Measurements from ENCODE around the gene SNAI1. TPM values are rescaled to one million over a fixed set of nuclear protein-coding genes. Genes with fewer than 3 reads are reported as not detected.
A peak's percentile ranks its signal among the peaks of the same experiment; 100 is the strongest.

The SNAI1 gene
- total RNA-seq, result 1 to 10 TPM in 1 of 2 donors, under 1 TPM in 1; 0.78 to 3.3 TPM

- intact Hi-C loops (cut with DNase I), result loop anchor here (5.0 kb wide), 1 partner anchor 85 kb away; no protein-coding TSS in a partner anchor
- ATAC-seq (peak; percentile 95), DNase-seq (peak; percentile 78 to 86 (median 86))
- Histone ChIP-seq H3K9me3 (no peaks in the 10 kb centered on the region), H3K4me3 (no peak within 1 kb of the TSS), H3K4me1 (peaks cover 21% of the 10 kb centered on the region), H3K27ac (peak within 1 kb of the TSS in 2 of 4 donors; percentile 9 to 12), H3K36me3 (replicated peaks in 1 of 2; ENCODE audit: insufficient read depth in 1 of 2, low read depth in 2 of 2) (no peaks in the 10 kb centered on the region), H3K27me3 (no peaks in the 10 kb centered on the region)
- WGBS, 2 donors, result 3 to 18% methylated on average over 3 to 84 of the region's 90 CpGs
- peak in 2 of 3 donors; percentile 87 to 91 for TF ChIP-seq POLR2A (IDR thresholded peaks at IDR 0.05)
- TF ChIP-seq, protein P1, sequence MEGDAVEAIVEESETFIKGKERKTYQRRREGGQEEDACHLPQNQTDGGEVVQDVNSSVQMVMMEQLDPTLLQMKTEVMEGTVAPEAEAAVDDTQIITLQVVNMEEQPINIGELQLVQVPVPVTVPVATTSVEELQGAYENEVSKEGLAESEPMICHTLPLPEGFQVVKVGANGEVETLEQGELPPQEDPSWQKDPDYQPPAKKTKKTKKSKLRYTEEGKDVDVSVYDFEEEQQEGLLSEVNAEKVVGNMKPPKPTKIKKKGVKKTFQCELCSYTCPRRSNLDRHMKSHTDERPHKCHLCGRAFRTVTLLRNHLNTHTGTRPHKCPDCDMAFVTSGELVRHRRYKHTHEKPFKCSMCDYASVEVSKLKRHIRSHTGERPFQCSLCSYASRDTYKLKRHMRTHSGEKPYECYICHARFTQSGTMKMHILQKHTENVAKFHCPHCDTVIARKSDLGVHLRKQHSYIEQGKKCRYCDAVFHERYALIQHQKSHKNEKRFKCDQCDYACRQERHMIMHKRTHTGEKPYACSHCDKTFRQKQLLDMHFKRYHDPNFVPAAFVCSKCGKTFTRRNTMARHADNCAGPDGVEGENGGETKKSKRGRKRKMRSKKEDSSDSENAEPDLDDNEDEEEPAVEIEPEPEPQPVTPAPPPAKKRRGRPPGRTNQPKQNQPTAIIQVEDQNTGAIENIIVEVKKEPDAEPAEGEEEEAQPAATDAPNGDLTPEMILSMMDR (IDR thresholded peaks at IDR 0.05), result peak in 6 of 7 experiments; percentile 26 to 64 (median 38)
Observed at GRCh38 chr20:49982346-49983122, at the start of gene SNAI1. Gene SNAI1, plus strand, starts transcription at chr20:49982980. Its CDS starts 80 bp downstream, at chr20:49983060.

DNA sequence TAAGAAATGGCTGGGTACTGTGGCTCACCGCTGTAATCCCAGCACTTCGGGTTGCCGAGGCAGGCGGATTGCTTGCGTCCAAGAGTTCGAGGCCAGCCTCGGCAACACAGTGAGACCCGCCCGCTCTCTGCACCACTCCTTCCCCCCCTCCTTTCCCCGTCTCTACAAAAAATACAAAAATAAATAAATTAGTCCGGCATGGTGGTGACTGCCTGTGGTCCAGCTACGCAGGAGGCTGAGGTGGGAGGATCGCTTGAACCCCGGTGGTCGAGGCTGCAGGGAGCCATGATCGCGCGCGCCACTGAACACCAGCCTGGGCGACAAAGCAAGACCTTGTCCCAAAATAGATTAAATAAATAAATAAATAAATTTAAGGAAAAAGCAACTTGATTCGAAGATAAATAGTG, 47.0 kb upstream of the SNAI1 start:
- intact Hi-C loops (cut with DNase I), result no loop called here
- 12 to 13% methylated on average over 21 of the region's 21 CpGs for WGBS, 2 donors

DNA sequence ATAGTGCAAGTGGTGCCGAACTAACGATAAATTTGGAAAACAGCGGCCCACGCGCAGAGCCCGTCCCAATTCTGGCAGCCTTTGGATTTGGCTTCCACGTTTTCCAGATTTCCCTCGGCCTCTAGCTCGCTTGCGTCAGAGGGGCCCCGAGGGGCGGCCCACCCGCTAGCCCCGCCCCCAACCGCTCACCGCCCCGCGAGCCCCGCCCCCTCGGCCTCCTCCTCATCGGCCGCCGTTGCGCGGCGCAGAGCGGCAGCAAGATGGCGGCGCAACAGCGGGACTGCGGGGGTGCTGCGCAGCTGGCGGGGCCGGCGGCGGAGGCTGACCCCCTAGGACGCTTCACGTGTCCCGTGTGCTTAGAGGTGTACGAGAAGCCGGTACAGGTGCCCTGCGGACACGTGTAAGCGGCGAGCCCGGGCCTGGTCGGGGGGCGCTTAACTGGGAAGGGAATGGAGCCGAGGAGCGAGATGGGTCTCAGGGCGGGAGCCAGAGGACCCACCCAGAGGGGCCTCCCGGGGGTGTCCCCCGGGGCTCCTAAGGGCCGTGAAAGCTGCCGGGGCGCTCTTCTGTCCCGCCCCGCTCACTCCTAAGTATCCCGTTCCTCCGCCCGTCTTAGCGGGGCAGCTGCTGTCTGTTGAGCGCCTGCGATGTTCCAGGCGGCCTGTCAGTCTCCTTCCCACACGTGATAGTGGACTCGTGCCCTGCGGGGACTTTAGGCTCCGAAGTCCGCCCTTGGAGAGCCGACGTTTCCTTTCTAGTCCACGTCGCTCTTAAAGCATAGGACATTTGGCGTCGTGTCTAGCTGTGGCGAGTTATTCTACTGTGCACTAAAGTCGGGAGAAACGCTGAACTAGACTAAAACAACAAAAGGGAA, 46.4 kb upstream of the SNAI1 start, which contains the start of gene RNF114:
Gene RNF114, plus strand, starts transcription at position 245 of the 874 bp plus-strand sequence. Its CDS starts 16 bp downstream, at position 261.
- TF ChIP-seq POLR2A (IDR thresholded peaks at IDR 0.05), result peak; percentile 91 to 94 (median 93)
- TF ChIP-seq, protein P1 (IDR thresholded peaks at IDR 0.05), result no peak
- 0% methylated on average over 15 to 79 of the region's 79 CpGs for WGBS, 2 donors

More for the DNA sequence above, 47.0 kb upstream of the SNAI1 start:
- no peak for TF ChIP-seq POLR2A (IDR thresholded peaks at IDR 0.05)
- TF ChIP-seq, protein P1 (IDR thresholded peaks at IDR 0.05), result no peak
- ATAC-seq (peak; percentile 5), DNase-seq (no peak)
- H3K4me3 ChIP-seq, result peak overlapping the region; percentile 99 to 100
- H3K36me3 ChIP-seq (replicated peaks in 1 of 2; ENCODE audit: insufficient read depth in 1 of 2, low read depth in 2 of 2), result no peaks in the 10 kb centered on the region
- no peaks in the 10 kb centered on the region for H3K27me3 ChIP-seq
- peak overlapping the region in 3 of 4 donors; percentile 93 to 97 (median 96) for H3K27ac ChIP-seq
- no peaks in the 10 kb centered on the region for H3K9me3 ChIP-seq
- H3K4me1 ChIP-seq, result peaks cover 41% of the 10 kb centered on the region

GRCh38 chr20:49937027-49937929, 45.5 kb upstream of the SNAI1 start:
- ATAC-seq (peak; percentile 22), DNase-seq (no peak)
- Histone ChIP-seq H3K4me1 (peaks cover 53% of the 10 kb centered on the region), H3K9me3 (no peaks in the 10 kb centered on the region), H3K27ac (peak overlapping the region; percentile 90 to 97 (median 94)), H3K27me3 (no peaks in the 10 kb centered on the region), H3K4me3 (peak overlapping the region; percentile 99 to 100), H3K36me3 (replicated peaks in 1 of 2; ENCODE audit: insufficient read depth in 1 of 2, low read depth in 2 of 2) (no peaks in the 10 kb centered on the region)
- TF ChIP-seq, protein P1 (IDR thresholded peaks at IDR 0.05), result no peak
- TF ChIP-seq POLR2A (IDR thresholded peaks at IDR 0.05), result peak in 2 of 3 donors; percentile 13 to 16
- intact Hi-C loops (cut with DNase I), result no loop called here
- WGBS, 2 donors, result 2 to 10% methylated on average over 9 to 12 of the region's 12 CpGs

More for the DNA sequence above, 46.4 kb upstream of the SNAI1 start, which contains the start of gene RNF114:
- H3K36me3 ChIP-seq (replicated peaks in 1 of 2; ENCODE audit: insufficient read depth in 1 of 2, low read depth in 2 of 2), result no peaks in the 10 kb centered on the region
- H3K27me3 ChIP-seq, result no peaks in the 10 kb centered on the region
- peak within 1 kb of the TSS; percentile 99 to 100 for H3K4me3 ChIP-seq
- H3K27ac ChIP-seq, result peak within 1 kb of the TSS; percentile 90 to 97 (median 94)
- no peaks in the 10 kb centered on the region for H3K9me3 ChIP-seq
- peaks cover 47% of the 10 kb centered on the region for H3K4me1 ChIP-seq
- intact Hi-C loops (cut with DNase I), result no loop called here
- peak; percentile 94 to 95 (median 95) for DNase-seq
- ATAC-seq, result peak; percentile 93

Measured in body of pancreas (tissue), 4 donors.